ENCODE results near the gene LRRC3.
A peak's percentile ranks its signal among the peaks of the same experiment; 100 is the strongest.

Gene LRRC3

GRCh38 chr21:44485796-44486195, 30.5 kb downstream of the LRRC3 start:
- H3K9ac ChIP-seq (ENCODE audit: low read length) = no peak overlapping the region
- no peak for DNase-seq

GRCh38 chr21:44486302-44486701, 31.0 kb downstream of the LRRC3 start:
- DNase-seq = no peak
- H3K9ac ChIP-seq (ENCODE audit: low read length) = no peak overlapping the region
- no peak overlapping the region for H2AFZ ChIP-seq (ENCODE audit: low read length)
- H3K4me3 ChIP-seq (ENCODE audit: low read length) = no peak overlapping the region
- no peaks in the 10 kb centered on the region for H4K20me1 ChIP-seq (ENCODE audit: insufficient read depth, low read length)
- TF ChIP-seq EZH2phosphoT487 (IDR thresholded peaks at IDR 0.05; ENCODE audit: low read length) = no peak
- TF ChIP-seq CTCF (IDR thresholded peaks at IDR 0.05; ENCODE audit: low read length) = no peak
- no peak for TF ChIP-seq EZH2 (optimal IDR thresholded peaks at IDR 0.05; ENCODE audit: low read depth, low read length)
- H3K9me2 ChIP-seq (replicated peaks; ENCODE audit: insufficient read depth, low read length) = no peaks in the 10 kb centered on the region
- no peaks in the 10 kb centered on the region for H3F3A ChIP-seq (ENCODE audit: insufficient read depth, low read length)
- no peak overlapping the region for H3K4me2 ChIP-seq (ENCODE audit: low read depth, low read length)
- no peaks in the 10 kb centered on the region for H3K4me1 ChIP-seq (ENCODE audit: low read length)
- H3K27ac ChIP-seq (ENCODE audit: low read length) = no peak overlapping the region
- H3K79me2 ChIP-seq (ENCODE audit: low read length) = no peaks in the 10 kb centered on the region
- no peaks in the 10 kb centered on the region for H3K36me3 ChIP-seq (replicated peaks; ENCODE audit: insufficient read depth, low read length)
- peaks cover 81% of the 10 kb centered on the region for H3K27me3 ChIP-seq (replicated peaks; ENCODE audit: insufficient read depth, low read length)
- no peaks in the 10 kb centered on the region for H3K9me3 ChIP-seq (replicated peaks; ENCODE audit: insufficient read depth, low read length)

More at GRCh38 chr21:44485796-44486195, 30.5 kb downstream of the LRRC3 start:
- Histone ChIP-seq H3K27me3 (replicated peaks; ENCODE audit: insufficient read depth, low read length) (peaks cover 81% of the 10 kb centered on the region), H3F3A (ENCODE audit: insufficient read depth, low read length) (no peaks in the 10 kb centered on the region), H3K27ac (ENCODE audit: low read length) (no peak overlapping the region), H2AFZ (ENCODE audit: low read length) (no peak overlapping the region), H3K36me3 (replicated peaks; ENCODE audit: insufficient read depth, low read length) (no peaks in the 10 kb centered on the region), H4K20me1 (ENCODE audit: insufficient read depth, low read length) (no peaks in the 10 kb centered on the region), H3K9me2 (replicated peaks; ENCODE audit: insufficient read depth, low read length) (no peaks in the 10 kb centered on the region), H3K4me1 (ENCODE audit: low read length) (no peaks in the 10 kb centered on the region), H3K9me3 (replicated peaks; ENCODE audit: insufficient read depth, low read length) (no peaks in the 10 kb centered on the region), H3K4me3 (ENCODE audit: low read length) (no peak overlapping the region), H3K4me2 (ENCODE audit: low read depth, low read length) (no peak overlapping the region), H3K79me2 (ENCODE audit: low read length) (no peaks in the 10 kb centered on the region)
- TF ChIP-seq CTCF (IDR thresholded peaks at IDR 0.05; ENCODE audit: low read length) (no peak), EZH2 (optimal IDR thresholded peaks at IDR 0.05; ENCODE audit: low read depth, low read length) (no peak), EZH2phosphoT487 (IDR thresholded peaks at IDR 0.05; ENCODE audit: low read length) (no peak)

- H3K9me2 ChIP-seq (replicated peaks; ENCODE audit: insufficient read depth, low read length) = no peaks in the 10 kb centered on the region
- no peak overlapping the region for H3K9ac ChIP-seq (ENCODE audit: low read length)
- DNase-seq = no peak
- no peak overlapping the region for H3K4me2 ChIP-seq (ENCODE audit: low read depth, low read length)
- no peaks in the 10 kb centered on the region for H3K9me3 ChIP-seq (replicated peaks; ENCODE audit: insufficient read depth, low read length)
- H3K4me3 ChIP-seq (ENCODE audit: low read length) = no peak overlapping the region
- peaks cover 84% of the 10 kb centered on the region for H3K27me3 ChIP-seq (replicated peaks; ENCODE audit: insufficient read depth, low read length)
- H4K20me1 ChIP-seq (ENCODE audit: insufficient read depth, low read length) = no peaks in the 10 kb centered on the region
- no peaks in the 10 kb centered on the region for H3F3A ChIP-seq (ENCODE audit: insufficient read depth, low read length)
- H3K27ac ChIP-seq (ENCODE audit: low read length) = no peak overlapping the region
- H3K36me3 ChIP-seq (replicated peaks; ENCODE audit: insufficient read depth, low read length) = no peaks in the 10 kb centered on the region
- no peaks in the 10 kb centered on the region for H3K4me1 ChIP-seq (ENCODE audit: low read length)
- TF ChIP-seq EZH2phosphoT487 (IDR thresholded peaks at IDR 0.05; ENCODE audit: low read length) (no peak), CTCF (IDR thresholded peaks at IDR 0.05; ENCODE audit: low read length) (peak; percentile 60), EZH2 (optimal IDR thresholded peaks at IDR 0.05; ENCODE audit: low read depth, low read length) (no peak)
- no peak overlapping the region for H2AFZ ChIP-seq (ENCODE audit: low read length)
- H3K79me2 ChIP-seq (ENCODE audit: low read length) = no peaks in the 10 kb centered on the region
Observed at GRCh38 chr21:44487831-44488230, 32.5 kb downstream of the LRRC3 start.

Measured in MM.1S (cell line).